Right atrium auricular region (tissue), 2 donors: ENCODE measurements around the gene AKR7A3. TPM values are rescaled to one million over a fixed set of nuclear protein-coding genes. Genes with fewer than 3 reads are reported as not detected.

Experiments used
- DNase-seq: peaks from one replicate; pipeline ENCODE4 v3.0.0-alpha.2; 2019; ENCODE audit warnings: low spot score
- H3K27ac ChIP-seq, 2 donors: fragments of 200-600 bp; sonication (generic); 1 replicate in 1 of 2; 2 replicates in 1 of 2; pipeline ENCODE4 v1.5.1; 2016 to 2019
- H3K27me3 ChIP-seq, 2 donors: fragments of 200-600 bp; sonication (generic); one replicate each; pipeline versions ENCODE4 v1.5.1 to v1.6.0; 2017 to 2019
- H3K36me3 ChIP-seq: fragments of 200-600 bp; sonication (generic); one replicate; pipeline ENCODE4 v1.5.1; 2016
- H3K4me1 ChIP-seq, 2 donors: fragments of 200-600 bp; sonication (generic); one replicate each; pipeline versions ENCODE4 v1.5.1 to v1.6.0; 2017 to 2019
- H3K4me3 ChIP-seq, 2 donors: fragments of 200-600 bp; sonication (generic); 1 replicate in 1 of 2; 2 replicates in 1 of 2; pipeline ENCODE4 v1.5.1; 2017 to 2019; ENCODE audit warnings: mild to moderate bottlenecking in 1 of 2, moderate library complexity in 1 of 2
- H3K9me3 ChIP-seq, 2 donors: fragments of 200-600 bp; sonication (generic); one replicate each; pipeline ENCODE4 v1.5.1; 2019
- total RNA-seq, 2 donors: library from RNA; depleted of rRNA; stranded (reverse); fragments of >200 nt; gene quantifications; one replicate each; pipeline ENCODE4 v1.1.0, GENCODE V29; 2016
- TF ChIP-seq, protein P1 (sequence below), 2 donors: fragments of 200-600 bp; sonication (generic); IDR thresholded peaks; one replicate each; pipeline ENCODE4 v1.5.1; 2019; ENCODE audit warnings: antibody characterized with exemption in 2 of 2

The AKR7A3 gene
- total RNA-seq, 2 donors from 2014 or later, result 0.20 TPM; not detected in 1

GRCh38 chr1:19327736-19328135 lies 39.2 kb upstream of the AKR7A3 start:
- Histone ChIP-seq H3K9me3 (no peaks in the 10 kb centered on the region), H3K36me3 (peaks cover 50% of the 10 kb centered on the region), H3K27me3 (no peaks in the 10 kb centered on the region), H3K4me1 (no peaks in the 10 kb centered on the region), H3K4me3 (no peak overlapping the region), H3K27ac (no peak overlapping the region)
- TF ChIP-seq, protein P1, sequence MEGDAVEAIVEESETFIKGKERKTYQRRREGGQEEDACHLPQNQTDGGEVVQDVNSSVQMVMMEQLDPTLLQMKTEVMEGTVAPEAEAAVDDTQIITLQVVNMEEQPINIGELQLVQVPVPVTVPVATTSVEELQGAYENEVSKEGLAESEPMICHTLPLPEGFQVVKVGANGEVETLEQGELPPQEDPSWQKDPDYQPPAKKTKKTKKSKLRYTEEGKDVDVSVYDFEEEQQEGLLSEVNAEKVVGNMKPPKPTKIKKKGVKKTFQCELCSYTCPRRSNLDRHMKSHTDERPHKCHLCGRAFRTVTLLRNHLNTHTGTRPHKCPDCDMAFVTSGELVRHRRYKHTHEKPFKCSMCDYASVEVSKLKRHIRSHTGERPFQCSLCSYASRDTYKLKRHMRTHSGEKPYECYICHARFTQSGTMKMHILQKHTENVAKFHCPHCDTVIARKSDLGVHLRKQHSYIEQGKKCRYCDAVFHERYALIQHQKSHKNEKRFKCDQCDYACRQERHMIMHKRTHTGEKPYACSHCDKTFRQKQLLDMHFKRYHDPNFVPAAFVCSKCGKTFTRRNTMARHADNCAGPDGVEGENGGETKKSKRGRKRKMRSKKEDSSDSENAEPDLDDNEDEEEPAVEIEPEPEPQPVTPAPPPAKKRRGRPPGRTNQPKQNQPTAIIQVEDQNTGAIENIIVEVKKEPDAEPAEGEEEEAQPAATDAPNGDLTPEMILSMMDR (IDR thresholded peaks at IDR 0.05), result no peak
- no peak for DNase-seq

DNA sequence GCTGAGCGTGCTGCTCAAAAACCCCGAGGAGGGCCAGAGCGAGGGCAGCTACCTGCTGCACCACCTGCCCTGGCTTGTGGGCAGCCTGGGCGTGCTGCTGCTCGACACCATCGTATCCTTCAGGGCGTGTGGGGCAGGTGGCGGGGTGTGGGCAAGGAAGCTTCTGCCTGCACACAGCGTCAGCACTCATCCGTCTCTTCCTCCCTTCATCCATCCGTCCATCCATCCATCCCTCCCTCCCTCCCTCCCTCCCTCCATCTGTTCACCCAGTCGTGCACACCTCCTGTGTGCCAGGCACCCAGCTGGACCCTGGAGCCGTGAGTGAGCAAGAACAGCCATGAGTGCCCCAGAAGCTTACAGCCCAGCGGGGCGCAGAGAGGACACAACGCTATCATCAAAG lies 38.7 kb upstream of the AKR7A3 start:
- no peaks in the 10 kb centered on the region for H3K9me3 ChIP-seq
- no peaks in the 10 kb centered on the region for H3K27me3 ChIP-seq
- H3K27ac ChIP-seq, result no peak overlapping the region
- no peak for DNase-seq
- H3K4me1 ChIP-seq, result no peaks in the 10 kb centered on the region
- TF ChIP-seq, protein P1 (IDR thresholded peaks at IDR 0.05), result no peak
- peaks cover 50% of the 10 kb centered on the region for H3K36me3 ChIP-seq
- H3K4me3 ChIP-seq, result no peak overlapping the region

DNA sequence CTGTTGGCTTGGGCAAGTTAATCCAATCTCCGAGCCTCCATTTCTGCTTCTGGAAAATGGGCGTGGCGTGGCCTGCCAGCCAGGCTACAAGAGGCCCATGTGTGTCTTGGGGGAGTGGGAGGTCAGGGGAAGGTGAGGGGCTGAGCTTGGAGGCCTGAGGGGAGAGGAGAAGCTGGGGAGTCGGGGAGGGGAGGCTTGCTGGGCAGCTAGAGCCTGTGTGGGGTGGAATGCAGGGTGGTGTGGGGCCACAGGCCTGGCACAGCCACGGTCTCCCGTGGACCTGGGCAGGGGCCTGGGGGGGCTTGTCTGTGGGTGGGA lies 38.1 kb upstream of the AKR7A3 start:
- Histone ChIP-seq H3K27ac (no peak overlapping the region), H3K9me3 (no peaks in the 10 kb centered on the region), H3K36me3 (peaks cover 50% of the 10 kb centered on the region), H3K27me3 (no peaks in the 10 kb centered on the region), H3K4me3 (no peak overlapping the region), H3K4me1 (no peaks in the 10 kb centered on the region)
- TF ChIP-seq, protein P1 (IDR thresholded peaks at IDR 0.05), result no peak
- no peak for DNase-seq

DNA sequence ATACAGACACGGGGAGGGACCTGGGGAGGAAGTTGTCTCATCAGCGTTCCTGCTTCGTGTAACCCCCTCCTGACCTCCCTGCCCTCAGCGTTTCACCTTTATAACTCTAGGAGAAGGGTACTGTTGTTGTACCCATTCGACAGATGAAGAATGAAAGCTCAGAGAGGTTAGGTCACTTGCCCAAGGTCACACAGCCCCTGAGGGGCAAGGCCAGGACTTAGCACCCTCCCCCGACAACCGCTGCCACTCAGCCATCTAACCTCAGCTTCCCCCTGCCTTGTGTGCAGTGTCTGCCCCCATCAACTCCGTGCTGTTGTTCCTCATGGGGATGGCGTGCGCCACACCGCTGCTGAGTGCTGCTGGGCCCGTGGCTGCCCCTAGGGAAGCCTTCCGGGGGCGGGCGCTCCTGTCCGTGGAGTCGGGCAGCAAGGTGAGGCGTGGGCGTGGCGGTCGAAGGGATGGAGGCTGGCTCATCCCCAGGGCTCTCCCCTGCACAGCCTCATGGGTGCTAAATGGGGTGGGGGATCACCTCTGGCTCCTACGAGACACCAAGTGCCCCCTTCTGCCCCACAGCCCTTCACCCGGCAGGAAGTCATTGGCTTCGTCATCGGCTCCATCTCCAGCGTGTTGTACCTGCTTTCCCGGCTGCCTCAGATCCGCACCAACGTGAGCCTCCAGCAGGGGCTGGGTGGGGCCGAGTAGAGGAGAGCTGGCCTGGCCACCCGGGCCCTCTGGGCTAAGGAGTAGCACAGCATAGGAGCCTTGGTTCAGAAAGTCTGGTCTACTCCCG lies 37.6 kb upstream of the AKR7A3 start:
- Histone ChIP-seq H3K27me3 (no peaks in the 10 kb centered on the region), H3K36me3 (peaks cover 50% of the 10 kb centered on the region), H3K9me3 (no peaks in the 10 kb centered on the region), H3K4me3 (no peak overlapping the region), H3K4me1 (no peaks in the 10 kb centered on the region), H3K27ac (no peak overlapping the region)
- TF ChIP-seq, protein P1 (IDR thresholded peaks at IDR 0.05), result no peak
- no peak for DNase-seq

DNA sequence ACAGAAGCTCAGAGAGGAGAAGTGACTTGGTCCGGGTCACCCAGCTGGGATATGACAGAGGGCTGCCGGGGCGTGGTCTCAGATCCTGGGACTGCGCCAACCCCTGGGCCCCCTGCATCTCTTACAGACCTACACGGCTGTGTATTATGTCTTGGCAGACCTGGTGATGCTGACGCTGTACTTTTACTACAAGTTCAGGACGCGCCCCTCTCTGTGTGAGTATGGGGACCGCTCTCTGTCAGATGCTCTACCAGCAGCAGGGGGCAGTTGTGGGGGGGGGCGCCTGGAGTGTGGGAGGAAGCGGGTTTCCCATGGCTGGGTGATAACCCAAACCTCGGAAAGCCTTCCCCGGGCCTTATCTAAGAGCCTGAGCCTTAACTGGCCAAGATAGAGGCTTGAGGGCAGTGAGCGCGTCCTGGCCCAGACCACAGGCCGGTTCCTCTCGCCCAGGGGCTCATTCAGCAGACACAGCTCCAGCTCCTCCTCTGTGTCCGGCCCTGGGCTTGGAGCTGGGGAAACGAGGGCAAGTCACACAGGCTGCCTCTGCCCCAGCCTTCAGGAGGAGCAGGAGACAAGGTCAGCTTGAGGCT lies 36.9 kb upstream of the AKR7A3 start:
- Histone ChIP-seq H3K27ac (no peak overlapping the region), H3K4me3 (no peak overlapping the region), H3K9me3 (no peaks in the 10 kb centered on the region), H3K4me1 (no peaks in the 10 kb centered on the region), H3K36me3 (peaks cover 50% of the 10 kb centered on the region), H3K27me3 (no peaks in the 10 kb centered on the region)
- TF ChIP-seq, protein P1 (IDR thresholded peaks at IDR 0.05), result no peak
- no peak for DNase-seq

- Histone ChIP-seq H3K4me3 (no peak overlapping the region), H3K27ac (no peak overlapping the region), H3K9me3 (no peaks in the 10 kb centered on the region), H3K27me3 (no peaks in the 10 kb centered on the region), H3K36me3 (peaks cover 50% of the 10 kb centered on the region), H3K4me1 (no peaks in the 10 kb centered on the region)
- no peak for DNase-seq
- TF ChIP-seq, protein P1 (IDR thresholded peaks at IDR 0.05), result no peak
Observed at GRCh38 chr1:19324665-19324990, 36.1 kb upstream of the AKR7A3 start.
